ENCODE measurements around the gene CIDEB. TPM values are rescaled to one million over a fixed set of nuclear protein-coding genes. Genes with fewer than 3 reads are reported as not detected.
A peak's percentile ranks its signal among the peaks of the same experiment; 100 is the strongest.

Gene CIDEB
- total and polyA plus RNA-seq, 2 of the 13 experiments (the other 11 are each of a cell fraction or from before 2014, with no cell fraction given) = 35.8 to 110 TPM

GRCh38 chr14:24332268-24332993 lies 24.7 kb upstream of the CIDEB start (continued):
- TF ChIP-seq ZEB1 (IDR thresholded peaks at IDR 0.05; ENCODE audit: insufficient replicate concordance, low read depth) = peak; percentile 80
- TF ChIP-seq TRIM24 (CRISPR knock-in tag; IDR thresholded peaks at IDR 0.05) = no peak
- peak; percentile 62; the same call in 1 of the 2 replicates for TF ChIP-seq JUND (CRISPR knock-in tag; IDR thresholded peaks at IDR 0.05)
- peak; percentile 29; the same call in 1 of the 2 replicates for TF ChIP-seq ZNF644 (CRISPR knock-in tag; IDR thresholded peaks at IDR 0.05; ENCODE audit: low read depth)
- TF ChIP-seq RCOR2 (CRISPR knock-in tag; IDR thresholded peaks at IDR 0.05) = no peak
- no peak for TF ChIP-seq LRRFIP1 (CRISPR knock-in tag; conservative IDR thresholded peaks at IDR 0.05)
- peak; percentile 83; the same call in 1 of the 2 replicates for TF ChIP-seq ZFP1 (CRISPR knock-in tag; IDR thresholded peaks at IDR 0.05)
- no peak for TF ChIP-seq FLYWCH1 (CRISPR knock-in tag; IDR thresholded peaks at IDR 0.05)
- no peak for TF ChIP-seq RAD51 (IDR thresholded peaks at IDR 0.05; ENCODE audit: borderline replicate concordance)
- 0 out of 2 replicates have a peak, but pooled peaks have one; percentile 58 for TF ChIP-seq ZFP36L2 (CRISPR knock-in tag; IDR thresholded peaks at IDR 0.05)
- TF ChIP-seq HDAC1 (CRISPR knock-in tag; IDR thresholded peaks at IDR 0.05) = peak; percentile 82
- no peak for TF ChIP-seq SIN3B (IDR thresholded peaks at IDR 0.05; ENCODE audit: low read length)
- TF ChIP-seq U2AF2 (IDR thresholded peaks at IDR 0.05; ENCODE audit: low read depth, low read length) = no peak
- peak; percentile 88; the same call in 1 of the 2 replicates for TF ChIP-seq NFKB2 (CRISPR knock-in tag; IDR thresholded peaks at IDR 0.05; ENCODE audit: borderline replicate concordance)
- no peak for TF ChIP-seq NCOR1 (IDR thresholded peaks at IDR 0.05; ENCODE audit: borderline replicate concordance, low read length)
- peak; percentile 100 for TF ChIP-seq FOXC1 (CRISPR knock-in tag; IDR thresholded peaks at IDR 0.05; ENCODE audit: borderline replicate concordance)
- peak; percentile 98 for TF ChIP-seq HIVEP1 (CRISPR knock-in tag; IDR thresholded peaks at IDR 0.05)
- TF ChIP-seq RNF219 (CRISPR knock-in tag; IDR thresholded peaks at IDR 0.05) = no peak
- TF ChIP-seq PAWR (CRISPR knock-in tag; IDR thresholded peaks at IDR 0.05; ENCODE audit: borderline replicate concordance) = peak; percentile 96
- 0 out of 2 replicates have a peak, but pooled peaks have one; percentile 24 for TF ChIP-seq ZNF660 (CRISPR knock-in tag; IDR thresholded peaks at IDR 0.05; ENCODE audit: borderline replicate concordance, low read depth)
- peak; percentile 92; the same call in 1 of the 2 replicates for TF ChIP-seq ZNF558 (CRISPR knock-in tag; IDR thresholded peaks at IDR 0.05; ENCODE audit: borderline replicate concordance)
- TF ChIP-seq SETDB1 (CRISPR knock-in tag; IDR thresholded peaks at IDR 0.05; ENCODE audit: borderline replicate concordance) = no peak
- peak; percentile 93; the same call in 1 of the 2 replicates for TF ChIP-seq ZBTB20 (CRISPR knock-in tag; IDR thresholded peaks at IDR 0.05; ENCODE audit: borderline replicate concordance, low read depth)
- no peak; the same call in 1 of the 2 replicates for TF ChIP-seq GFI1 (CRISPR knock-in tag; IDR thresholded peaks at IDR 0.05; ENCODE audit: borderline replicate concordance)
- peak; percentile 97 for TF ChIP-seq ZNF547 (CRISPR knock-in tag; IDR thresholded peaks at IDR 0.05)

Data from HepG2 (cell line).